Endothelial cell of umbilical vein (primary cell): ENCODE results near the gene CSRP2. TPM values are rescaled to one million over a fixed set of nuclear protein-coding genes. Genes with fewer than 3 reads are reported as not detected.

Experiments used
- BruUV-seq: library from RNA; stranded (reverse); fragments of 400-500 nt; replicated peaks from 2 replicates; lab custom pipeline; 2021; lab: Mats Ljungman, UMichigan
- CTCF ChIA-PET: fragments of 300-600, 350-600 bp; sonication (Branson Sonifier 250); formaldehyde crosslinking; loops from one replicate; lab custom pipeline; 2021; ENCODE audit warnings: antibody characterized with exemption, inconsistent platforms; lab: Charles Lee
- POLR2A ChIA-PET: fragments of 300-600, 350-600 bp; sonication (Branson Sonifier 250); formaldehyde crosslinking; loops from one replicate; lab custom pipeline; 2021; ENCODE audit warnings: antibody characterized with exemption, inconsistent platforms; lab: Charles Lee
- DNase-seq: peaks from one replicate; pipeline ENCODE4 v3.0.0-alpha.2; 2011; ENCODE audit warnings: low read depth, low spot score
- FAIRE-seq: peaks from 2 replicates; lab custom pipeline; 2011; peaks lifted over from hg19 to GRCh38; lab: Jason Lieb, UNC
- H2AFZ ChIP-seq: 2 replicates; pipeline ENCODE4 v1.6.0; 2012; ENCODE audit warnings: low read depth, low read length, control low read depth, inconsistent platforms
- H3K27ac ChIP-seq: 2 replicates; pipeline ENCODE4 v1.5.1; 2011; ENCODE audit warnings: low read depth, mild to moderate bottlenecking, control low read depth, low read length, moderate library complexity; ENCODE audit not compliant: insufficient read depth
- H3K27me3 ChIP-seq, 2 experiments: 2 replicates each; pipeline versions ENCODE4 v1.6.0 to v1.6.1; 2011; ENCODE audit warnings: low read length in 2 of 2, mixed read lengths in 1 of 2; ENCODE audit not compliant: control insufficient read depth in 2 of 2, insufficient read depth in 2 of 2
- H3K36me3 ChIP-seq, 2 experiments: 2 replicates in 1 of 2; 3 replicates in 1 of 2; pipeline ENCODE4 v1.5.1; 2011; ENCODE audit warnings: low read length in 2 of 2, mild to moderate bottlenecking in 1 of 2, moderate library complexity in 1 of 2; ENCODE audit not compliant: control insufficient read depth in 2 of 2, insufficient read depth in 2 of 2; ENCODE audit errors: extremely low read depth in 1 of 2
- H3K4me1 ChIP-seq: 3 replicates; pipeline ENCODE4 v1.5.1; 2011; ENCODE audit warnings: mild to moderate bottlenecking, low read length; ENCODE audit not compliant: control insufficient read depth, insufficient read depth; ENCODE audit errors: extremely low read depth
- H3K4me2 ChIP-seq: 2 replicates; pipeline ENCODE4 v1.6.1; 2011; ENCODE audit warnings: low read length, control low read depth, mixed read lengths; ENCODE audit not compliant: insufficient read depth
- H3K4me3 ChIP-seq, 3 experiments: fragments of 200-600 bp in 1 of 3; sonication (generic), shearing (Covaris generic) in 1 of 3; replicated peaks in 1 of 3; 2 replicates each; pipeline ENCODE4 v1.5.1; 2011 to 2016; ENCODE audit warnings: control low read depth in 3 of 3, low read length in 3 of 3, mild to moderate bottlenecking in 2 of 3, inconsistent platforms in 1 of 3, low read depth in 1 of 3, moderate library complexity in 1 of 3; ENCODE audit not compliant: insufficient read depth in 1 of 3
- H3K79me2 ChIP-seq: 2 replicates; pipeline ENCODE4 v1.6.0; 2012; ENCODE audit warnings: low read length, inconsistent platforms; ENCODE audit not compliant: control insufficient read depth, insufficient read depth
- H3K9ac ChIP-seq: replicated peaks from 2 replicates; pipeline ENCODE3; 2011; ENCODE audit warnings: low read length, control low read depth; ENCODE audit not compliant: insufficient read depth; ENCODE audit errors: extremely low read depth
- H3K9me1 ChIP-seq: replicated peaks from 3 replicates; pipeline ENCODE4 v1.6.0; 2011; ENCODE audit warnings: mild to moderate bottlenecking, low read length; ENCODE audit not compliant: control insufficient read depth, insufficient read depth; ENCODE audit errors: extremely low read depth
- H3K9me3 ChIP-seq: replicated peaks from 2 replicates; pipeline ENCODE4 v1.5.1; 2012; ENCODE audit warnings: low read length, inconsistent platforms; ENCODE audit not compliant: control insufficient read depth, insufficient read depth
- H4K20me1 ChIP-seq: replicated peaks from 2 replicates; pipeline ENCODE3; 2011; ENCODE audit warnings: mild to moderate bottlenecking, low read length; ENCODE audit not compliant: control insufficient read depth, insufficient read depth; ENCODE audit errors: extremely low read depth
- CTCF ChIP-seq, 2 donors: IDR thresholded peaks; 1 replicate in 1 of 2; 2 replicates in 1 of 2; pipeline ENCODE4 v1.5.1; 2011; ENCODE audit warnings: low read length in 2 of 2, mild to moderate bottlenecking in 2 of 2, moderate library complexity in 2 of 2, control low read depth in 1 of 2, inconsistent platforms in 1 of 2, low read depth in 1 of 2; ENCODE audit not compliant: insufficient read depth in 1 of 2; ENCODE audit errors: extremely low read depth in 1 of 2
- EZH2 ChIP-seq: IDR thresholded peaks from 2 replicates; pipeline ENCODE4 v1.6.1; 2012; ENCODE audit warnings: borderline replicate concordance, low read depth, mild to moderate bottlenecking, moderate library complexity, low read length, inconsistent platforms; ENCODE audit not compliant: severe bottlenecking
- FOS ChIP-seq: IDR thresholded peaks from 2 replicates; pipeline ENCODE4 v1.6.1; 2011; ENCODE audit warnings: mild to moderate bottlenecking, low read length, moderate library complexity, borderline replicate concordance; ENCODE audit not compliant: insufficient read depth
- GATA2 ChIP-seq: IDR thresholded peaks from 2 replicates; pipeline ENCODE4 v1.7.0; 2011; ENCODE audit warnings: low read depth, mild to moderate bottlenecking, moderate library complexity, mixed read lengths, low read length; ENCODE audit not compliant: insufficient read length, insufficient read depth
- JUN ChIP-seq: IDR thresholded peaks from 2 replicates; pipeline ENCODE4 v1.6.1; 2011; ENCODE audit warnings: borderline replicate concordance, low read depth; ENCODE audit not compliant: insufficient read length, insufficient read depth
- MAX ChIP-seq: IDR thresholded peaks from 2 replicates; pipeline ENCODE4 v1.6.1; 2011; ENCODE audit not compliant: insufficient read depth, insufficient read length
- MYC ChIP-seq: IDR thresholded peaks from one replicate; pipeline ENCODE4 v1.6.1; 2011; ENCODE audit warnings: mild to moderate bottlenecking, low read depth, low read length
- POLR2A ChIP-seq: IDR thresholded peaks from 2 replicates; pipeline ENCODE4 v1.6.1; 2012; ENCODE audit warnings: low read depth, mild to moderate bottlenecking, control low read depth, low read length
- POLR2AphosphoS5 ChIP-seq: IDR thresholded peaks from 2 replicates; pipeline ENCODE4 v1.6.1; 2012; ENCODE audit warnings: low read depth, mild to moderate bottlenecking, control low read depth, low read length, moderate library complexity; ENCODE audit not compliant: insufficient read depth
- dilution Hi-C: fragments of 300-500 bp; cut with MboI; formaldehyde crosslinking; loops from one replicate; pipeline ENCODE4 v1.15.0; 2019; ENCODE audit warnings: low sequenced_read_pairs; ENCODE audit not compliant: extremely low pct_ligation_motif_present
- intact Hi-C: fragments of 100-400 bp; cut with micrococcal nuclease; formaldehyde crosslinking; loops from one replicate; pipeline ENCODE4 v1.10.0; 2022
- polyA plus RNA-seq, 4 experiments: library from polyadenylated mRNA; depleted of rRNA in 3 of 4; stranded (reverse) in 3 of 4; unstranded in 1 of 4; fragments of >200 nt; gene quantifications; 2 replicates each; pipeline versions ENCODE4 v1.2.1 to v1.2.3, GENCODE V29; 2011 to 2012; ENCODE audit warnings: missing spikeins in 1 of 4
- total RNA-seq: library from RNA; stranded (reverse); gene quantifications from 2 replicates; pipeline ENCODE4 v1.2.3, GENCODE V29; 2021

CSRP2 gene
- total and polyA plus RNA-seq, 2 donors (not counting 3 experiments of a cell fraction or from before 2014, with no cell fraction given), result 8.8 to 13.4 TPM

GRCh38 chr12:76863837-76864236, 15.0 kb downstream of the CSRP2 start:
- CTCF ChIA-PET, result no interaction called here
- no peaks in the 10 kb centered on the region for H3K4me1 ChIP-seq
- H3K4me3 ChIP-seq, result no peak overlapping the region
- no peaks in the 10 kb centered on the region for H3K27me3 ChIP-seq
- no peaks in the 10 kb centered on the region for H3K79me2 ChIP-seq
- FAIRE-seq, result no peak
- H3K9ac ChIP-seq, result no peak overlapping the region
- H3K36me3 ChIP-seq, result no peaks in the 10 kb centered on the region
- H3K27ac ChIP-seq, result no peak overlapping the region
- no TSS peak for BruUV-seq
- no peaks in the 10 kb centered on the region for H4K20me1 ChIP-seq
- intact Hi-C loops, result no loop called here
- no peaks in the 10 kb centered on the region for H3K9me3 ChIP-seq
- H3K9me1 ChIP-seq, result no peaks in the 10 kb centered on the region
- dilution Hi-C loops, result no loop called here
- no peak for DNase-seq
- H3K4me2 ChIP-seq, result no peak overlapping the region
- TF ChIP-seq MYC (no peak), CTCF (IDR thresholded peaks at IDR 0.05; ENCODE audit: extremely low read depth in 1 of 2, insufficient read depth in 1 of 2, low read depth in 1 of 2, low read length in 2 of 2) (no peak), POLR2AphosphoS5 (no peak), EZH2 (no peak), MAX (no peak), GATA2 (no peak), FOS (no peak), JUN (no peak), POLR2A (no peak)
- POLR2A ChIA-PET, result no interaction called here
- no peak overlapping the region for H2AFZ ChIP-seq
